Left colon (tissue), 2 donors: ENCODE measurements around the gene SRP9. TPM values are rescaled to one million over a fixed set of nuclear protein-coding genes. Genes with fewer than 3 reads are reported as not detected.
"Not testable (repeated sequence)": the region's sequence is repeated elsewhere in the genome, so short reads cannot be mapped to it uniquely, and the experiment has no call there.

Experiments
- ATAC-seq: fragments of 200-7000 bp; cut with Tn5 transposase; one replicate; pipeline ENCODE4 v1.9.1; 2020; ENCODE audit warnings: mild to moderate bottlenecking, moderate library complexity
- DNase-seq, 2 donors: peaks; one replicate each; pipeline ENCODE4 v3.0.0-alpha.2; 2020
- intact Hi-C, 2 donors: fragments of 100-400 bp; cut with DNase I in 1 of 2; cut with micrococcal nuclease in 1 of 2; formaldehyde crosslinking; loops; one replicate each; pipeline versions ENCODE4 v1.11.2 to v1.14.0; 2022; cut with DNase I, micrococcal nuclease
- total RNA-seq, 2 donors: library from RNA; stranded (reverse); fragmentation: NEBNext Ultra II Directional; extraction: Animal tissue kit (Norgen Biotek cat#: 25700); gene quantifications; one replicate each; pipeline ENCODE4 v1.2.1, GENCODE V29; 2021
- donor health status: DM: no; HTN: no; CAD: no.
- donor health status: DM: yes; HTN: yes; CAD: no.

The SRP9 gene
- total RNA-seq, 2 donors from 2014 or later: 186 to 202 TPM

- ATAC-seq (no peak), DNase-seq (no peak)
- intact Hi-C loops: loop anchor here in 1 of 2 donors (10.0 kb wide), 1 partner anchor 104 kb away; no protein-coding TSS in a partner anchor
These were observed 8.8 kb upstream of the SRP9 start for GRCh38 chr1:225768662-225769426.

GRCh38 chr1:225769687-225770086 lies 7.9 kb upstream of the SRP9 start:
- intact Hi-C loops: loop anchor here in 1 of 2 donors (10.0 kb wide), 3 partner anchors 75 to 225 kb away; no protein-coding TSS in a partner anchor
- DNase-seq (no peak), ATAC-seq (no peak)

GRCh38 chr1:225770561-225771248 lies 6.9 kb upstream of the SRP9 start:
- intact Hi-C loops: loop anchor here in 1 of 2 donors (10.0 kb wide), 2 partner anchors 74 to 226 kb away; no protein-coding TSS in a partner anchor

GRCh38 chr1:225771661-225772322 lies 5.8 kb upstream of the SRP9 start:
- ATAC-seq: no peak
- intact Hi-C loops: loop anchor here in 1 of 2 donors (2.0 to 10.0 kb wide), 3 partner anchors 73 to 297 kb away; no protein-coding TSS in a partner anchor
- no peak for DNase-seq

More at GRCh38 chr1:225770561-225771248, 6.9 kb upstream of the SRP9 start:
- DNase-seq: no peak
- no peak for ATAC-seq

- DNase-seq (peak; percentile 86 to 87), ATAC-seq (peak; percentile 93)
- intact Hi-C loops: loop anchor here in 1 of 2 donors (2.0 to 10.0 kb wide), 3 partner anchors 72 to 298 kb away; no protein-coding TSS in a partner anchor
These were observed 5.3 kb upstream of the SRP9 start for GRCh38 chr1:225772323-225772768.

GRCh38 chr1:225772848-225773247 lies 4.8 kb upstream of the SRP9 start:
- DNase-seq: peak; percentile 34 to 56
- intact Hi-C loops: loop anchor here in 1 of 2 donors (2.0 to 10.0 kb wide), 3 partner anchors 72 to 298 kb away; no protein-coding TSS in a partner anchor
- peak; percentile 33 for ATAC-seq

- DNase-seq: no peak
- intact Hi-C loops: loop anchor here in 1 of 2 donors (10.0 kb wide), 2 partner anchors 70 to 230 kb away; no protein-coding TSS in a partner anchor
- ATAC-seq: no peak
These were observed 3.1 kb upstream of the SRP9 start for GRCh38 chr1:225774281-225775147.

GRCh38 chr1:225776294-225776693 lies 1.3 kb upstream of the SRP9 start:
- ATAC-seq (no peak), DNase-seq (no peak)
- intact Hi-C loops: loop anchor here in 1 of 2 donors (10.0 kb wide), 2 partner anchors 69 to 231 kb away; no protein-coding TSS in a partner anchor

GRCh38 chr1:225777058-225777582 lies 506 bp upstream of the SRP9 start:
- peak; percentile 8 for ATAC-seq
- intact Hi-C loops: loop anchor here in 1 of 2 donors (10.0 kb wide), 2 partner anchors 68 to 232 kb away; no protein-coding TSS in a partner anchor

GRCh38 chr1:225778337-225778669 lies 677 bp downstream of the SRP9 start:
- intact Hi-C loops: loop anchor here in 1 of 2 donors (10.0 kb wide), 2 partner anchors 66 to 234 kb away; no protein-coding TSS in a partner anchor

More at GRCh38 chr1:225777058-225777582, 506 bp upstream of the SRP9 start:
- peak in 1 of 2 donors; percentile 40 for DNase-seq

GRCh38 chr1:225779165-225779564 lies 1.5 kb downstream of the SRP9 start:
- DNase-seq, ATAC-seq: not testable (repeated sequence)
- intact Hi-C loops: loop anchor here in 1 of 2 donors (10.0 kb wide), 2 partner anchors 66 to 234 kb away; no protein-coding TSS in a partner anchor

More at GRCh38 chr1:225778337-225778669, 677 bp downstream of the SRP9 start:
- ATAC-seq (no peak), DNase-seq (no peak)

GRCh38 chr1:225780134-225780533 lies 2.5 kb downstream of the SRP9 start:
- intact Hi-C loops: no loop called here
- ATAC-seq (no peak), DNase-seq (no peak)

- intact Hi-C loops: no loop called here
- ATAC-seq: no peak
These were observed 3.0 kb downstream of the SRP9 start for GRCh38 chr1:225780630-225781029.

GRCh38 chr1:225789142-225789541 lies 11.5 kb downstream of the SRP9 start:
- DNase-seq, ATAC-seq, intact Hi-C loops: not testable (repeated sequence)

More at GRCh38 chr1:225780630-225781029, 3.0 kb downstream of the SRP9 start:
- DNase-seq: no peak

- ATAC-seq: no peak
- intact Hi-C loops: no loop called here
- no peak for DNase-seq
These were observed 17.3 kb downstream of the SRP9 start for GRCh38 chr1:225794954-225795353.

- DNase-seq, ATAC-seq, intact Hi-C loops: not testable (repeated sequence)
These were observed 18.5 kb downstream of the SRP9 start for GRCh38 chr1:225796097-225796496.

GRCh38 chr1:225801146-225801545 lies 23.5 kb downstream of the SRP9 start:
- DNase-seq, intact Hi-C loops, ATAC-seq: not testable (repeated sequence)
